KG1 (cell line): ENCODE data around the gene ATG9A.

ENCODE experiments used
- DNase-seq: peaks from one replicate; lab custom pipeline; 2025; lab: John Stamatoyannopoulos, UW

The ATG9A gene

DNA sequence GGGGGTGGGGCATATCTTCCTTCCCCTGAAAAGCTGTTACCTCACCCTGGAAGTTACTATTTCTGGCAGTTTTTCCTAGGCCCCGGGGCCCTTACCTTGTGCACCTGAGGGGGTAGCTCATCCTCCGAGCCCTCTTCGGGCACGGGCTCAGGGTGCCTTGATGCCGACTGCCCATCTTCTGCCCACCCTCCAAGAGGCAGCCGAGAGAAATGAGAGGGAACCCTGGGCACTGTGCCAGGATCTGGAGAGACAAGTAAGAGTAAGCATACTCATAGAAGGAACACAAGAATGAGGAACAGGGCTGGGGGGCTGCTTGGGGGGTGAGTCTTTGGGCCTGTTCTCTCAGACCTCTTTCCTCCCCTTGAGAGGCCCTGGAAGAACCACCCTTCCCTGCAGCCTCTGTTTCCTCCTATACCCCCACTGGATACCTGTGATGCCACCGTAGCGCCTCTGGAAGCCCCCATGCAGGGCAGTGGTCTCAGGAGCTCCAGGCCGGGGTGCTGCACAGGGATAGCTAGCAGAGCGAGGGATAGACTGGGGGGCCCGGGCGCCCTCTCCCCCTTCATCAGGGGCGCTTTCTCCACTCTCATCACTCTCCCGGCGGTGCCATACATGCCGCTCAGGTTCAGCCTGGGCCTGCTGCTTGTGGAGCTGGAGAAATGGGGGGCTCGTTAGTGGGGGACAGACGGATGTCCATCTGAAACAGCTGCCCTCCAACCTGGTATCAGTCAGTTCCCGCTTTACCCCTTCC is 8.6 kb downstream of the ATG9A start:
- DNase-seq = no peak

DNA sequence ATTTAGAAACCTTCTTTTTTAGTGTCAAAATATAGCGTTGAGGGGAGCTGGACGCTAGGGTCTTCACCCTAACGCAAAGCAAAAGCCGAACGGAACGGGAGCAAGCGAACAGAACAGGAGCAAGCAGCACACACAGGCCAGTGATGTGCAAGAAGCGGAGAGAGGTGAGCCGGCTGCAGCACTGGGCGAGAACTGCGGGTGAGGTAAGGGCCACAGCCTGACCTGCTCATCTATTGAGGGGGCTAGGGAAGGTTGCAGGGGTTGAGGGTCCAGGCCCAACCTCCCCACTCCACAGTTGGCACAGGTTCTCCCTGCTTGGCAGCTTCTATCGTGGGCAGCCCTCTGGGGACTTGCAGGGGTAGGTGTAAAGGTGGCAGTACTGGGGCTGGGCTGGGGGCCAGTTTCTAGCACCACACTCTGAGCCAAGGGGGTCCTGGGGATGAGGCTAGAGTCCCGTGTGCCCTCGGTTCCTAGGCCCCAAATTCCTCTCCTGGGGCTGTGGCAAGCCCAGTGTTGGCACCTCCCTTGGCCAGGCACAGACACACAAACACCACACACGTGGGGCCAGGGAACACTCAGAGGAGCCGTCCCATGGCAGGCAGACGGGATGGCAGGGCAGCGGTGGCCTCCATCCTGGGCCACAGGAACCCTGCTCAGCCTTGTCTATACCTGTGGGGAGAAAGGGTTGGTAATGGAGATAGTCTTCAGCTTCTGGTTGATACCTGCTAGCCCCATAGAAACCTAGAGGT is 9.5 kb downstream of the ATG9A start:
- no peak for DNase-seq

DNA sequence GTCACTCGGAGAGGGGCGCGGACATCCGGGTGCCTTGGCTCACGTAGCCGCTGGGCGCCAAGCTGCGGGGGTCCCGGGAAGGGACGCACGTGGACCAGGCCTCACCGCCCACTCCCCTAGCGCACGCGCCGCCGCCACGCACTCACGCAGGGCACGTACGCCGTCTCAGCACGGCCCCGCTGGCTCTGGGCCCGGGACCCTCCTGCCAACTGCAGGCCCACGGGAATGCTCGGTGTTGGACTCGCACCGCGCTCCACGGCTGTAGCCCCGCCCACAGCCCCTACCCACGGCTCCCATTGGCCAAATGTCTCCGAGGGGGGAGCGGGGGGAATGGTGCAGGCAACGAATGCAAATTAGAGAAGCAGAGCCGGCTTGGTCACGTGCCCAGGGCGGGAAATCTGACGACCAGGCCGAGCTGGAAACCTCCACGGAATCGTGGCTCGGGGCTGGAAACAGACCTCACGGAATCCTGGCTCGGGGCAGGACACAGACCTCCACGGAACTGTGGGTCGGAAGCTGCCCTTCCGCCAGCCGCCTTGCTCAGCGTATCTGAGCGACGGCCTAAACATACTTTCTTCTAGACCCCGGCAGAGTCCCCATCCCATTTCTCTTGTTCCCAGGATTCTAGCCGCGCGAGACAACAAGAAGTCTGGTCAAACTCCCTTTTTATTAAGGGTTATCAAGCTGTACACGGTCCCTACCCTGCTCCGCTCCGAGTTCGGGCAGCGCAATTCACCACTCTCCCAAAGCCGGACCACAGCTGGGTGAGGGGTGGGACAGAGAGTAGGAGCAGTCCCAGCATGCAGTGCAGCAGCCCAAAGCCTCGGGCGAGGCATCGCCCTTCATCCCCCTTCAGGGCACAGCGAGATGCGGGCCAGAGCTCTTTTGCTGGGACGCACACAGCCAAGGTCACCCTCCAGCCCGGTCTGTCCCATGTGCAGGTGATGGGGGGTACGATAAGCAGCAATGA is 10.4 kb downstream of the ATG9A start, which contains the start of gene ABCB6:
TSS of gene ABCB6 (minus strand) at position 227 of the 970 bp plus-strand sequence. CDS start 285 bp downstream, outside the sequence.
- DNase-seq = no peak

DNA sequence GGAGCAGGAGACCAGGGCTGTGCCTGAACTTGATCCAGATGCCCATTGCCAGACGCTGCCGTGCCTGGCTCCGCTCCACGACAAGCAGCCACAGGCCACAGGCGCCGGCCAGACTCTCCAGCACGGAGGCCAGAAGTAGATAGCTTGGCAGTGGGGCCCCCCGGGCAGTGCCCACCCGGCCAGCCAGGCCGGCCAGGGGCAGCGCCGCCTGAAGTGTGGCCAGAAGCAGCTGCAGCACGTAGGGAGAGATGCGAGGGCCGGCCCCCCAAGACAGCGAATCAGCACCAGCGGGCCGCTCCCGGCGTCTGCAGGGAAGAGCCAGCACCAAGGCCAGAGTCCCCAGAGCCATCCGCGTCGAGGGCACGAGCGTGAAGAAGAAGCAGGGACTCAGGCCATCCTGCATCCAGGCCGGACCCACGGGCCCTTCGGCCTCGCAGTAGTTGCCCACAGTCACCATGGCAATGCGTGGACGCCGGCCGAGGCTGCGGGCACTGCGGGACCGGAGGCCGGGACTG is 11.2 kb downstream of the ATG9A start:
- no peak for DNase-seq

DNA sequence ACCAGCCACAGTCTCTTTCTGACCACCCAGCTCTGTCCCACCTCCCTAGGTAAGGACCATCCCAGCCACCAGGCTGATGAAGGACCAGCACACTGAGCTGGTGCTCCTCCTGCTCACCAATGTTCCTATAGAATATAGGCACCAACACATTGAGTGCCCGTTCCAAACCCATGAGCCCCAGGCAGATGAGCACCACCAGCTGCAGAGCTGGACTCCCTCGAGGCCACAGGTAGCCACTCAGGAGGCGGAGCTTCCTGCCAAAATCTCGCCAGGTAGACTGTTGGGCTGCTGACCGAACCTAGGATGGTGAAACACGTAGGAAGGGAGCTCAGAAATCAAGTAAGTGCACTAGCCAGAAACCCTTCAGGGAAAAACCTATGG is 12.9 kb downstream of the ATG9A start:
- no peak for DNase-seq

DNA sequence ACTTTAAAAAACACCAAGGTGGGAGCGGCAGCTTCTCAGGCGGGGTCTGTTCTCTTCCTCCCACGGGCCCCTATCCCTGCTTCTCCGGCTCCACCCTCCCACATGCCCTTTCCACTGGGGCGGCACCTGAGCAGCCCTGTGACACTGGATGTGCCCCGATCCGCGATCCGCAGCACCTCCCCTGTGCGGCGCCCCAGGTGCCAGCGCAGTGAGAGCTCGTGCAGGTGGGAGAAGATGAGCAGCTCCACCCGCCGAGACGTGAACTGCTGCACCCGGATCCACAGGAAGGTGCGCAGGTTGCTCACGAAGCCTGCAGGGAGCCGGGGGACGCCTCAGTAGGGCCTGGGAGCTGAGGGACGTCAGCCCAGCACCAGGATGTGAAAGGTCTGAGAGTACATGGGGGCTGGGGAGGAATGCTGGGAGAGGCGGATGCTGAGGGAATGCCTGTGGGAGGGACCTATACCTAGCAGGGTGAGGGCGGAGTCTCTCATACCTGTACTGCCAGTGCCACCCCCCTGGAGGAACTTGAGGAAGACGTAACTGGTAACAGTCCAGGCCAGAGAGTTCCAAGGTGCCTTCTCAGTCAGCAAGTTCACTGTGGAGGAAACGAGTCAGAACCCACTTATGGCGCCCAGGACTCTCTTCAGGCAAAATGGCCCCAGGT is 13.4 kb downstream of the ATG9A start:
- no peak for DNase-seq

DNA sequence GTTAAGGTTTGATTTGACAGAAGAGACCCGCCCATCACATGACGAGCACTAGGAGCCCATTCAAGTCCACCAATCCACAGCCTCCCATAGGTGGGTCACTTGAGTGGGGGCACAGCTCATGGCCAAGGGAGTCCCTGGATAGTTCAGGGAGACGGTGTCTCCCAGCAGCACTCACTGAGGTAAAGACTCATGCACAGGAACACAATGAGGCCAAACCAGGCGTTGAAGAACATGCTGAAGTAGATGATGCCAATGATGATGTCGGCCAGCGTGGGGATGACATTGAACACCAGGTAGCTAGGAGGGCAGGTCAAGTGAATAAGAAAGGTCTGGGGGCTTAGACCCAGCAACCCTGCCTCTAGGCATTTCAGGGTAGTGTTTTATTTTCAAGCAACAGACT is 14.7 kb downstream of the ATG9A start:
- no peak for DNase-seq

DNA sequence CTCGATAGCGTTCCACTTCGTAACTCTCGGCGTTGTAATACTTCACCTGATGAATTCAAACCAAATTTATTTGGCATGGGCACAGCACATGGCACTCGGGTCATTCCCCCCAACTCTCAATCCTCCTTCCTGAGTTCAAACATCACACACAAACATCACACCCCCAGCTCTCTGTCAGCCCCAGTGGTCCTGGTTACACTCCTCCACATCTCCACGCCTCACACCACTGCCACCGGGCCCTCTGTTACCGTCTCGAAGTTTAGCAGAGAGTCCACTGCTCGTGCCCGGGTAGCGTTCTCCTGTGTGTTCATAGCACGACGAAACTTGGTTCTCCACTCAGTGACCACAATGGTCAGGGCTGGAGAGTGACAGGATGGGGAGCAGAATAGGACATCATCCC is 15.3 kb downstream of the ATG9A start:
- DNase-seq = no peak

DNA sequence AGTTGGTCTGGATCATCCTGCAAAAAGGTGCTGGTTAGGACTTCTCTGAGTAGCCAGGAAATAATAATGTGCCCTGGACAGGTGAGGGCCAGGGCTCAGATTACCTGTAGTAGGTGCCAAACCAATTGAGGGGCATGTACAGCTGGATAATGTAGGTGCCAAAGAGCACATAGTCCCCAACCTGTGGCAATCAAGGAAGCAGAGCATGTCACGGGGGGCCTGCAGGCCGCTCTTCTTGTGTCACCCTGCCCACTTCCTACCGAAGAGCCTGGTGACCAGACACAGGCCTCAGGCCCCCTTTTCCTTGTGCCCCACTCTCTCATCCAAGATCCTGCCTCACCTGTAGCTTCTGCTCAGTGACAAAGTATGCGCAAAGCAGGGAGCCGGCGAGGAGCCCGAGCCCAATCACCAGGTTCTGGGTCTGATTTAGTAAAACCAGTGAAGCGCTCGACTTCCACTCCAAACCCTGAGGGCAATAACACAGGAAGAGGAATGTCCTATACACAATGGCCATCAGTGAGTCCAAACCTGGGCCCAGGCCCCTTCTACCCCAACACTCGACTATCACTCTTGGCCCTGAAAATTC is 15.9 kb downstream of the ATG9A start:
- DNase-seq = no peak

DNA sequence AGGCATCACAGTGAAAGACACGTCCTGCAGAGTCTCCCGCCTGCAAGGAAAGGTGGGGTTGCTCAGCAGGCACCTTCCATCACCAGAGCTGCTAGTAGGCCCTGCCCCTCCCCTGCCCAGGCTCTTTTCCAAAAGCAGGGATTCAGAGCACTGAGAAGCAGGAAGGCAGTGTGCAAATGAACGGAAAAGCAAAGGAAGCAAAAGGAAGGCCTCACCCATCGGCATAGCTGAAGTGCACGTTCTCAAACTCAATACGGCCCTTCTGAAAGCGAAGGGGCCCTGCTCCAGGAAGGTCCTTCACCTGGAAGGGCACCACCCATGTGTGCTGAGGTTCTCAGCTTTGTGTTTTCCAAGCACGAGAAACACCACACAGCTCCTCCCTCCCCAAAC is 16.4 kb downstream of the ATG9A start:
- DNase-seq = no peak

DNA sequence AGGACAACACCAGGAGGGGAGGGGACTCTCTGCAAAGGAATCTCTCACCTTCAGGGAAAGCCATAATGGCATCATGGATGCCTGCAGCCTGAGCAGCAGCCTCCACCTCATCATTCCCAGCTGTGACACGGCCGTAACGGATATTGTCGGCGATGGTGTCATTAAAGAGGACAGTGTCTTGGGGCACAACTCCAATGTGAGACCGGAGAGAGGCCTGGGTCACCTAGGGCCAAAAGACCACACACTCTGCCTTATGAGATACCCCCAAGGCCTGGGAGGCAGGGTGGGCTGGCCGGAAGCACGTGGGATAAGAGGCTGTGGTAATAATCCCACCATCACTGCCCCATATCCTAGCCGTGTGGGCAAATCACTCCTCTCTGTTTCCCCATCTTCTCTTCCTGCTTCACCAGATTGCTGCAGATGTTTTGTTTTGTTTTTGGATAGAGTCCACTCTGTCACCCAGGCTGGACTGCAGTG is 18.5 kb downstream of the ATG9A start:
- no peak for DNase-seq

DNA sequence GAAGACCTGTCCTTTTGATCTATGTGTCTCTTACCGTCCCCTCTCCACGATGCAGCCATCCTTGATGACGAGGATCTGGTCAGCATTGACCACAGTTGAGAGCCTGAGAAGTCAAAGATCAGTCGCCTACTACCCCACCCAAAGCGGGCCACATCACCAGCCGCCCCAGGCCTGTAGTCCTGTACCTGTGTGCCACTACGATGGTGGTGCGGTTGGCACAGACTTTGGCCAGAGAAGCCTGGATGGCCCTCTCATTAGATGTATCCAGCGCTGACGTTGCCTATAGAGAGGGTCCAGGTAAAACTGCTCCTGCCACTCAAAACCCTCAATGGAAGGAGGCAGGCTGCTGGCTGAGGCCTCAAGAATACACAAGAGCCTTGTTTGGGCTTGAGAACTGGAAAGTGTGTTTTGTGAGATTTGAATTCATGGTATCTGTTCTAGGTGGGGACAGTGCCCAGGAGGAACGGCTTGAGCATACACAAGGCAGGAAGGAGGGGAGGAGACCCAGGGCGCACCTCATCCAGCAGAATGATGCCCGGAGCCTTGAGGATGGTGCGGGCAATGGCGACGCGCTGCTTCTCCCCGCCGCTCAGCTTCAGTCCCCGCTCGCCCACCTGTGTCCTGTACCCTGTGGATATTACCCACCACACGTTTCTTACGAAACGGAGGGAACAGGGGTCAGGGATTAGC is 19.1 kb downstream of the ATG9A start:
- no peak for DNase-seq

DNA sequence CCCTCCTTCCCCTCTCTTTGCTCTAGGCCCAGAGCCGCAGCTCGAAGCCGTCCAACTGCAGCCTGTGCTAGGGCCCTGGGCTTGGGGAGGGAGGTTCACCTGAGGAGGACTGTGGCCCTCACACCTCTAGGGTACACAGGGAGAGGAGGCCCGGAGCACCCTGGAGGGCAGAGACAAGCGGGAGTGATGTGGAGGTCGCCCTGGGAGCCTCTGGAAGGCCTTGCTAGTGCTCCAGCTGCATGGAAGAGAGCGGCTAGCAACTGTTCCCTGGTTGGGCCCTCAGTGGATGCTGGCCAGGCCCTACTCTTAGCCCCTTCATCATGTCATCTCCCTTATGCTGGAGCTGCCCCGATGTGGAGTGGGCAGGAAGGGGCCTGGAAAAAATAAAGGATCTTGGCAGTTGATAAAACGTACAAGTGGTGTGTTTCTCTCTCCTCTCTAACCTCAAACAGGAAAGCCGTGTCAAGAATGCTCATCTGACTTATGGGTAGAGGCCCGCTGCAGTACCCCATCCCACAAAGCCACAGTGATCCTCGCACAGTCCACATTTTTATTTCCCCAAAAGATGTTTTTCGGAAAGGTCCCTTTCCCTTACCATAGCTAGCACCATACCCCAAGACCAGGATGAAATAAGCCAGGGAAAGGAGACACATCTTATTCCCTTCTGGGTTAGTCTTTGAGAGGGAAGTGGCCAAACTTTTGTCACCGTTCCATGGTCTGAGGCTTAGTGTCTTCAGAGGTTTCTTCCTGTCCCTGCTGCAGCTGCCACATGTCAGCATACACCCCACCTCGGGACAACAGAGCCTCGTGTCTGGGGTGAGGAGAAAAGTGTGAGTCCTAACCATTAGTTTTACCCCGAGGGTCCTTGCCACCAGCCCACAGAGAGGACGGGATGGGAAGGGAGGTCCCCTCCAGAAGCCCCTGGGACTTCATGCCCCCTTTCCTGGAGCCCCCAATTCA is 19.9 kb downstream of the ATG9A start:
- DNase-seq = peak; percentile 75

DNA sequence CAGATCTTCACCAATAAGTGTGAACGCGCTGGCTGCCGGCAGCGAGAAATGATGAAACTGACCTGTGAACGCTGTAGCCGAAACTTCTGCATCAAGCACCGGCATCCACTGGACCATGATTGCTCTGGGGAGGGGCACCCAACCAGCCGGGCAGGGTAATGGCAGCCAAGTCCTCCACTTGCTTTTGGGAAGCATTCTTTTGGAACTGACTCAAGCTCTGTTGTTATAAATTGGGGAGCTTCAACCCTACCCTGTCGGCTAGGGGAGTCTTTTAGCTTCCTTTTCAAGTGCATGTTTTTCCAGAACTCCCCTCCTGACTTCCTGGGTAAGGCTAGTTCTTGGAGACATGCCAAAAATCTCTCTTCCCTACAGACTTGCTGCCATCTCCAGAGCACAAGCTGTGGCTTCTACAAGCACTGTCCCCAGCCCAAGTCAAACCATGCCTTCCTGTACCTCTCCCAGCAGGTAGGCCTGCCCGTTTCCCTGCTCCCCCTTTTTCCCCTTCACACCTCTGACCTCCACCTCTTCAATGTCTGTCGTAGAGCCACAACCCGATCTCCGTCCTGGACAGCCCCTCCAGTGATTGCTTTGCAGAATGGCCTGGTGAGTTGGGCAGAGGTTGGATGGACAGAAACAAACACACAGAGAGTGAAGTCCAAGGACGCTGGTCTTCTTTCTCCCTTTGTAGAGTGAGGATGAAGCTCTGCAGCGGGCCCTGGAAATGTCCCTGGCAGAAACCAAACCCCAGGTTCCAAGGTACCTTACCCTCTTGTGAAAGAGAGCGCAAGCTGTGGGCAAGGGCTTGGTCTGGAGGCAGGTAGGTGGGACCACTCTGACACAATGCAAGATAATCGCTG is 21.3 kb downstream of the ATG9A start:
- DNase-seq = no peak

DNA sequence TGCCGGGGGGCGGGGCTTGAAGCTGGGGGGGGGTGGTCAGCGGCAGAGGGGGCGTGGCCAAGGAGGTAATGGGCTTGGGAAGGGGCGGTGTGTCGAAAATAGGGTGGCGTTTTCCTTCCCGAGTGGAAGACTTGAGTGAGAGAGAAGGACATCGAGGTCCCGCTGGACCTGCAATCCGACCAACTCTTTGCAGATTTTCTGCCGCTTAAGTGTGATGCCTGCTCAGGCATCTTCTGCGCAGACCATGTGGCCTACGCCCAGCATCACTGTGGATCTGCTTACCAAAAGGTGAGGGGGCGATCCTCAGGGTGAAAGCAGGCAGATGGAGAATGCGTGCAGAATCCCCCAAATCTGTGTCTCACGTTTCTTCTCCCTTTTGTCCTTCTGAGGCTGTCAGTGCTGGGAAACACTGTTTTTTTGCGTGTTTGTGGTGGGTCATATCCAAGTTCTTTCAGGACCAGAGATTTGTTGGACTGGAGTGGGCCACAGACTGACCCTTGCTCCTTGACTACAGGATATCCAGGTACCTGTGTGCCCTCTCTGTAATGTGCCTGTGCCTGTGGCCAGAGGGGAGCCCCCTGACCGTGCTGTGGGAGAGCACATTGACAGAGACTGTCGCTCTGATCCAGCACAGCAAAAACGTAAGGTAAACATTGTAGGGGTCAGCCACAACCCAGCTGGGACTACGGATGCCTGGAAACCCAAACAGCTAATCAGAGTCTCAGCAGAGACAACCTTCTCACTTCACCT is 22.1 kb downstream of the ATG9A start:
- no peak for DNase-seq

DNA sequence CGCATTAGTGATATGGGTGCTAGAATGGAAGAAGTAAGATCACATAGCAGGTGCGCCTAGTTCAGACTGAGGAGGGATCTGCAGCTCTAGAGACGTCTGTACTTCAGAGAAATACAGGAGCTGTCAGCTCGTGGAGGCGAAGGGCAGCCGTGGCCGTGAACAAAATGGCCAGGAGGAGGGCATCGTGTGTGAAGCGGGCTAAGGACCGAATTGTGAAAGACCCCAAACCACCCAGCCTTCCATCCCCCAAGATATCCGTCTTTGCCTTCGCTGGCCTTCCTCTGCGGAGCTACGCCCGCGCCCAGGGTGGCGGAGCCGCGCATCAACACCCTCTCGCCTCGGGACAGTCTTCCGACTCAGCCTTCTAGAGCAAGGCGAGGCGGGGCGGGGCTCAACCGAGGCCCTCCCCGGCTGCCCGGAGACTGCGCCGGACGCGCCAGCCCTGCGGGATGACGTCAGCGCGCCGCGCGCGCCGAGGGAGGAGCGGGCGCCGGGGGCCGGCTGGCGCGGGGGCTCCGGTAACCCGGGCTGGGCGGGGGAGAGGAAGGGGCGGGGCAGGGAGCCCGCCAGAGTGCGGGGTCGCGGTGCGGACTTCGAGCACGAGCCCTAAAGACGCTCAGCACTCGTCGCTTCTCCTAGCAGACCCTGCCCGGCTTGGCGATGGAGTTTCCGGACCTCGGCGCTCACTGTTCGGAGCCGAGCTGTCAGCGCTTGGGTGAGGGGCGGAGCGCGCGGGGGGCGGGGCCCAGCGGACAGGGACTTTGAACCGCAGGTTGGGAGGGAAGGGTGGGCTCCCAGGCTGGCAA is 22.9 kb downstream of the ATG9A start, which contains the start of gene ZFAND2B:
TSS of gene ZFAND2B (plus strand) at position 455 of the 806 bp plus-strand sequence. CDS start at position 661, 206 bp downstream.
- peak; percentile 91 for DNase-seq

DNA sequence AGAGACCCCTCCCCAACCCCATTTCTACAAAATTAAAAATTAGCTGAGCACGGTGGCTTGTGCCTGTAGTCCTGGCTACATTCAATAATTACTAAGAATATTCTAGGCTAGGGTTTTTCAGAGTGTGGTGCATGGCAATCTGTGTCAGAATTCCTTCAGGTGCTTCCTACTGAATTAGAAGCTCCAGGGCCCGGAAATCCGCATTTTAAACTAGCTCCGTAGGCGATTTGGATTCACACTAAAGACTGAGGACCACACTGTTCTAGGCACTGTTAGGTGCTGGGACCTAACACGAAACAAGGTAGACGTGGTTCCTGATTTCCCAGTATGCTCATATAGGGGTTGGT is 23.5 kb downstream of the ATG9A start:
- DNase-seq = no peak
